Measurements from ENCODE around the gene XPO5. TPM values are rescaled to one million over a fixed set of nuclear protein-coding genes. Genes with fewer than 3 reads are reported as not detected.

Gene XPO5
- total RNA-seq, 1 donor, result 66.2 TPM

Small RNA genes within 50 kb of the gene (small RNA-seq; reads per million reads assigned to genes)
- not detected for gene RF00426
- gene RNU6-1113P, result not detected

Other genes starting within 250 kb of the XPO5 start
- gene ZNF318, start 206.4 kb downstream of the XPO5 start, total RNA-seq, result 12.3 and 14.7 TPM in 2 replicates
- 26.4 and 27.1 TPM in 2 replicates for gene ABCC10, start 148.5 kb downstream of the XPO5 start, total RNA-seq
- 0.29 TPM in 1 of 2 replicates, not detected in the other for gene DLK2, start 120.5 kb downstream of the XPO5 start, total RNA-seq
- gene TJAP1, start 98.5 kb downstream of the XPO5 start, total RNA-seq, result 14.5 and 16.2 TPM in 2 replicates
- gene LRRC73, start 65.7 kb downstream of the XPO5 start, total RNA-seq, result 0.36 and 0.59 TPM in 2 replicates
- 98.8 and 126 TPM in 2 replicates for gene YIPF3, start 59.1 kb downstream of the XPO5 start, total RNA-seq
- gene POLR1C, start 58.9 kb downstream of the XPO5 start, total RNA-seq, result 28.6 and 29.5 TPM in 2 replicates
- gene POLH, start 147 bp upstream of the XPO5 start, total RNA-seq, result 26.4 and 28.0 TPM in 2 replicates
- 74.3 and 84.0 TPM in 2 replicates for gene GTPBP2, start 53.2 kb upstream of the XPO5 start, total RNA-seq
- gene MAD2L1BP, start 59.8 kb upstream of the XPO5 start, total RNA-seq, result 18.6 and 30.4 TPM in 2 replicates
- under 0.01 and 0.36 TPM in 2 replicates for gene RSPH9, start 69.0 kb upstream of the XPO5 start, total RNA-seq
- 27.5 and 30.4 TPM in 2 replicates for gene MRPS18A, start 111.8 kb upstream of the XPO5 start, total RNA-seq
- 152 and 193 TPM in 2 replicates for gene VEGFA, start 194.2 kb upstream of the XPO5 start, total RNA-seq

All from osteoblast (primary cell).